ENCODE data around the gene LZIC.

Gene LZIC

DNA sequence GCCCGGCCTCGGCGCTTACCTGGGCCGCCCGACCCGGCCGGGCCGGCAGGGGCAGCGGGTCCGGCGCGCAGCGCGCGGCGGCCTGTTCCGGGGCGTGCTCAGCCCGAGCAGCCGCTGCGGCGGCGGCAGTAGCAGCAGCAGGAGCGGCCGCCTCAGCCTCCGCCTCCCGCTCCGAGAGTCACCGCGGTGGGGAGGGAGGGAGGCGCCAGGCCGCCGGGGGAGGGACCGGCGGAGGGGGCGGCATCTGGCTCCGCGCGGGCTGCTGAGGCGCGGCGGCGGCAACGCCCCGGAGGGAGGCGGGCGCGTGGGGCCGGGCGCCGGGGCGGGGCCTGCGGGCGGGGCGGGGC, 33.1 kb downstream of the LZIC start, which contains the start of gene CTNNBIP1:
Gene CTNNBIP1, minus strand, starts transcription at position 194 of the 347 bp plus-strand sequence. CDS start 38,205 bp downstream, outside the sequence.
- no peak for DNase-seq

DNA sequence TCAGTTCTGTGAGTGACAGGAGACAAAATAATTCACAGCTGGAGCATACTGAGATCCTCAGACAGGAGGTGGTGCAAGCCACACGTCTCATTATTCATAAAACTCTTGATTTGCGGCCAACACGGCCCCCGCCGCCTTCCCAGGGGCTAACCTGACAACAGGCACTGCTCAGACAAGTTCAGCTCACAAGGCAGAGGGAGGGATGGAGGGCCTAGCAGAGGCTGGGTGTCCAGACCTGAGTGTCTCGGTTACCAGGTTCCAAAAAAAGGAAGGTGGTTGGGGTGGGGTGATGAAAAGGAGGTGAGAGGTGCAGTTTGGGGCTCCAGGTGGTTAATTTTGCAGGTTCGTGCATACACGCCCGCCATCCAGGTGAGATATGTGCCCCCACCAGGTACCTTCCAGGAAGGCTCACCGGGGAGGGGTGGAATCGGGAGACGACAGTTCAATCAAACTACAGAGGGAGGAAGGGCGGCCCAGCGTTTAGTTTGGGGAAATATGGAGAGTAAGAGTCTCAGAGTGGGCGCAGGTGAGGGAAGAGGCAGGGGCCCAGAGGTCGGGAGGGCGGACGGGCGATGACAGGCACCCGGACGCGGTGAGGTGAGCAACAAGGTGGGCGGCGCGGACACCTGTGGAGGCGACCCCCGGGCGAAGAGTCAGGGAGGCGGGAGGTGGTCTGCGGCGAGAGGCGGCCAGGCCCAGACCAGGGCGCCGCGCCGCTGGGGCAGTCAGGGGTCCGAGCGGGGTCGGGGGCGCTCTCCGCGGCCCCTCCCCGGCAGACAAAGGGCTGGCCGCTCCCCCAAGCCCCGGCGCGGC, 33.8 kb downstream of the LZIC start:
- DNase-seq: no peak

DNA sequence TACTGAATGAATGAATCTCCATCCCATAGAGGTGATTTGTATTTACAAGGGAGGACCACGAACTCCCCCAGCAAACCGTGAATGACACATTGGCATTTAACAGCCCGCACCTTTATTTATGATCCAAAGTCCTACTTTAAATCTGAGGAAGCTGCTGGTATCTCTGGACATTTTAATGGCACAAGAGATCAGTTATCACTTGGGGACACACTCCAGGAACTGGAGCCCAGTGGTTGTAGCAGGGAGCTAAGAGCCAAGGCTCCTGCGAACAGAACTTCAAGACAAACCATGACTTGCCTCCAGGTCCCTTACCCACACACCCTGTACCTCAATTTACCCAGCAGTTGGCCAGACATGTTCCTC, 34.3 kb downstream of the LZIC start:
- DNase-seq: no peak

DNA sequence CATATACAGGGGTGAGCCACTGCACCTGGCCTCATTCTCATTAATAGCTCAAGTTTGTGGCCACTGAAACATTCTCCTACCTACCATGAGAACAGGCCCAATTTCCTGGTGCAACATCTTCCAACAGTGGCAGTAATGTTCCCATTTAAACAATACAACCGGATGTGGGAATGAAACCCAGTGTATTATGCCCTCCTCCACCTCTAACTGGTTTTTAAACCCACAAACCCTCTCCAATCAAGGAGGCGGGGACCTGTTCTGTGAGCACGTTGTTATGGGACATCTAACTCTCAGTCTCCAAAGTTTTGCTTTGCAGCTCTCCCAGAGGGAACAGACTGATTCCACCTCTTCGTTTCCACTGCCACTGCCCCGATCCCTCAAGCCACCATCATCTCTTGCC, 35.8 kb downstream of the LZIC start:
- DNase-seq: no peak

DNA sequence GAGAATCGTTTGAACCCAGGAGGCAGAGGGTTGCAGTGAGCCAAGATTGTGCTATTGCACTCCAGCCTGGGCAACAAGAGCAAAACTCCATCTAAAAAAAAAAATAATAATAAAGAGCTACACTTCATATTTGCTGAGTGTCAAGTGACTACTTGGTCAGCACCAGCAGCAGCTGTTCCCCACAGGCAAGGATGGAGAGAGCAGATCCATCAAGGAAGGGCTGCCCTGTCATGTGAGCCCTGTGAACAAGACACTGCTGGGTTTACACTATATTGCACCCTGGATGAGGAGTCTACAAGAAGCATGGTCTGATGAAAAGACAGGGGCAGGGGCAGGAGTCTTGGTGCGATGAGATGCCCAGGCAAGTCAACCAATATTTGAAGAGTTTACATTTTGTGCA, 36.7 kb downstream of the LZIC start:
- no peak for DNase-seq

DNA sequence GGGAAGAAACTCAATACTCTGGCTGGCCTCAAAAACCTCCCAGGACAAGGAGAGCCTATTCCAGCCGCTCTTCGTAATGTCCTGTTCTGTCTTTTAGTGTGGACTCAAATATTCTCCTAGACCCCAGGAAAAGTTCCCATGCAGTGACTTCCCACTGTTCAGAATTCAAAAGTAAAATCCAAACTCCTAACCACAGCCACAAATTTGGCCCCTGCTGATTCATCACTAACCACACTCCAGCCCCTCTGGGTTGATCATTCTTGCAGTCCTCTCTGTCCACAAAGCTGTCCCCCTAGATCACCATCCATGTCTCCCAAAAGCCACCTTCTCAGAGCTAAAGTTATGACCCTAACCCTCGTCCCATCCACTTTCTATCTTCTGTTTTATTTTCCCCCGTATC, 38.2 kb downstream of the LZIC start:
- DNase-seq: no peak

DNA sequence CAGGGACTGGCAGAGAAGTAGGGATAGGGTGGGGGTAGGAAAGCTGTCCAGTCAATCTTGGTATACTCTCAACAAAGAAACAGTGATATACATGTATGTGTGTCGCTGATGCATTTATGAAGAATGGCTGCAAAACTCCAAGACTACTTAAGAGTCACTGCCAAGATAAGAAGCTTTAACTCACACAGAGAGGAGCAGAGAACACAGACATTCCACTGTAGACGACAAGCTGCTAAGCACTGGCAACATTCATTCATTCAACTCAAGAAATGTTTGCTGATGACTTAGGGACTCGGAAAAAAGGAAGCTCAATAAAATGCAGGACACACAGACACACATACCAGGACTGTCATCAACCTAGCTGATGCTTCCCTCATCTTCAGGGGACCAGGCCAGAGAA, 38.6 kb downstream of the LZIC start:
- DNase-seq: no peak

DNA sequence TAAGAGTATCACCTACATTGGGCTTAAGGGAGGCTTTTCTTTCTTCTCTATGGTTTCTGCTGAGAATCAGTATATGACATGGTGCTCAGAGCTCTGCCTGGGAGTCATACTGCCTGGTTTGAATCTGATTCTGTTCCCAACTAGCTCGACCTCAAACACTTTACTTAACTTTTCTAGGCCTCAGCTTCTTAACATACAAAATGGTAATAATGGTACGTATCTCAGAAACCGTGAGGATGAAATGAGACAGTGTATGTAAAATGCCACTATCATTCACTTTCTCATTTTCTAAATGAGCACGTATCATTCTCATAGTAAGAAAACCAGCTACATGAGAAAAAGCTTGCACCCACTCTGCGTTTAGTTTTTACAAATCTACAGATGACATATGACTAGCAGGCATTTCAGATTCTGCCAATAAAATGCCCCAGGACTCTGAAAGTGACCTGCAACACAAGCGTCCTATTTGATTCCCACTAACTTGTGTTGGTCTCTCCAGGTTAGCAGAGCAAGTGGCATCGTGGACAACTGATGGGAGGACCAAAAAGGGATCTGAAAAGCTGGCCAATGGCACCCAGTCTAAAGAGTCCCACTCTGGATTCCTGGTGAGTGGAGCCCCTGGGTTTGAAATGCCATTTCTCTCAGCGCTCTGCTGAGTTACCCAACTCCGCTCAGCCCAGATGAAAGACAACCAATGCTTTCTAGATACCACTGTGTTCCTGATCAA, 39.2 kb downstream of the LZIC start:
- DNase-seq: no peak

DNA sequence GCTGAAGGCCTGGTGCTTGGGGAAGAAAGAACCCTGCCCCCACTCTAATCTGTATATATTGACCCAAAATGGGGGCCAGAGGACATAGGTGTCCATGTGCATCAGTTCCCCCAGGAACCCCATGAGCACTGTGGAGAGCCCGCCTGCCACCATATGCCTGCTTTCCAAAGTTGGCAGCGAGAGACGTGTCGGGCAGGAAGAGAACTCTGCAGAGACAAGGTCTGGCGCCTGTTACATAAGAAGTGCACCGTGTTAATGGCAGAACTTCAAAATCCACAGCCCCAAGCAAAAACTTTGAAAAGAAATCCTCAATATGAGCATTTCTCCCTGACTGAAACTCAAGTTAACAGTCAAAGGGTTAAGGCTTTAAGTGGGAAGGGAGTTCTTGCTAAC, 41.1 kb downstream of the LZIC start:
- DNase-seq: no peak

DNA sequence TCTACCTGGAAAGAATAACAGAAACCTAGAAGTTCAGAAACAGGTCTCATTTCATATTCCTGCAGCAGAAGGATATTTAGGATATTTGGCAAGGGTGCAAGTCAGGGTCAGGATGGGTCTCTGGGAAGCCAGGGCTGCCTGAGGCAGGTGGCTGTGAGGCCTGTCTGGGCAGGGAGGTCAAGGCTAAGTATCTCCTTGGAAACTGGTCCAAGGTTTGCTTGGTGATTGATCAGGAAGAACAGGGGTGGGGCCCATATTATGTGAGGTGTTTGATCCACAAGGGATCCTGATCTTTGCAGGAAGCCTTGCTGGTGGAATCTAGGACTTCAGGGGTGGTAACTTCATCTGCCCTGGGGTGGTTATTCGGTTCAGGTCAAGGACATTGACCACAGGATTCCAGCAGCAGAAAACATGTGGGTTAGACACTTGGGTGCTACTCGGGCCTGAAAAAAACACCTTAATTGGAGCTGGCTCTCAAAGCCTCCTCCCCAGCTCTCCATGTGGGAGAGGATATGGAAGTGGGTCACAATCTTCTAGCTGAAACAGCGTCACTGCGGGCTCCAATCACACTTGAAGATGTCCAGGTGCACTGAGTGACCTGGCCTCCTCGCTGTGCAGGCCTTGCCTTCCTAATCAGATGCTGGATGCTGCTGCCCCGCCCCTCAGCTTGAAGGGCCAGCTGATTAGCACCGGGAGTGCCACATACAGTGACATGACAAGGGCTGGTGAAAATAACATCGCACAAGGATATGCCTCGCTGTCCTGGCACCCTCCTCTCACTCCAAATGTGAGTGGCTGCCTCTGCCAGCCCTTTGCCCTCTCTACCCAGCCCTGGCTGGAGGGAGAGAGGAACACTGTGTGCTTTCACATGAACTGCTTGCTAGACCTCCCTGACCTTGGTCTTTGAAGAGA, 41.8 kb downstream of the LZIC start:
- no peak for DNase-seq

DNA sequence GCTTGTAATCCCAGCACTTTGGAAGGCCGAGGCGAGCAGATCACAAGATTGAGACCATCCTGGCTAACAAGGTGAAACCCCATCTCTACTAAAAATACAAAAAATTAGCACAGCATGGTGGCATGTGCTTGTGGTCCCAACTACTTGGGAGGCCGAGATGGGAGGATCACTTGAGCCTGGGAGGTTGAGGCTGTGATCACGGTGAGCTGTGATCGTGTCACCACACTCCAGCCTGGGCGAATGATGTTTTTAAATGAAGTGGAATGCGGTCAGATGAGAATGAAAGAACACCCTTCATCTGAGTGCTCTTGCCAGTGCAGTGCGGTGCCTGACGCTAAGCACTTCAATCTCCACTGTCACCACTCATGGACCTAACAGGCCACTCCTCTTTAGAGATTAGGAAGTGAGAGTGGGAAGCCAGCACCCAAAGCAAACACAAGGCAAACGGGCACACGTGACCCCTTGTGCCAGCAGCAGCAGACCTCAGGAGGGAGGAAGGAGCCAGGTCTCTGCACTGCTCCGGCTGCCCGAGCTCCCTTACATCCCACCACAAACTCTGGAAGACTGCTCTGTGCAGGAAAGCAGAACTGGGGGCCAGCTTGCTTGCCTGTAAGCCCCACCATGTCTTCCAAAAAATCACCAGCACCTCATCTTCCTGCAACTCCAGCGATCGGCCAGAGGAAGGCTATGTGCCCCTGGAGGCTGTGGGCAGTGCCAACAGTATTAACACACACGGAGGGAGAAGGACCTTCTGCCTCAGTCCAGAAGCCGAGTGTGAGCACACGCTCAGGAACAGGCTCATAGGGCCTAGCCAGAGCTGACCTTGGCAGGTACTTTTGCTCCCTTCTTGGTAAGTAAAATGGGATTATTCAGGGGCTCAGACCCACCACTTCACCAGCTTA, 42.8 kb downstream of the LZIC start:
- DNase-seq: no peak

DNA sequence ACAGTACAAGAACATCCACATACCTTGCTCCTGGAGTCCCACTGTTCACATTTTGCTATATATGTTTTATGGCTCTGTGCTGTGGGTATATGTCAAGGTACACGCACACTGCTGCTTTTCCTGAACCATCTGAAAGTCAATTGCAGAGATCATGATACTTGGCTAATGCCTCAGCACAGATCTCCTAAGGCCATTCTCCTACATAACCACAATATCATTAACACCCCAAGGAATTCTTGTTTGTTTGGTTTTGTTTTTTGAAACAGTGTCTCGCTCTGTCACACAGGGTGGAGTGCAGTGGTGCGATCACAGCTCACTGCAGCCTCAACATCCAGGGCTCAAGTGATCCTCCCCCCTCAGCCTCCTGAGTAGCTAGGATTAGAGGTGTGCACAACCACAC, 49.1 kb downstream of the LZIC start:
- DNase-seq: no peak

DNA sequence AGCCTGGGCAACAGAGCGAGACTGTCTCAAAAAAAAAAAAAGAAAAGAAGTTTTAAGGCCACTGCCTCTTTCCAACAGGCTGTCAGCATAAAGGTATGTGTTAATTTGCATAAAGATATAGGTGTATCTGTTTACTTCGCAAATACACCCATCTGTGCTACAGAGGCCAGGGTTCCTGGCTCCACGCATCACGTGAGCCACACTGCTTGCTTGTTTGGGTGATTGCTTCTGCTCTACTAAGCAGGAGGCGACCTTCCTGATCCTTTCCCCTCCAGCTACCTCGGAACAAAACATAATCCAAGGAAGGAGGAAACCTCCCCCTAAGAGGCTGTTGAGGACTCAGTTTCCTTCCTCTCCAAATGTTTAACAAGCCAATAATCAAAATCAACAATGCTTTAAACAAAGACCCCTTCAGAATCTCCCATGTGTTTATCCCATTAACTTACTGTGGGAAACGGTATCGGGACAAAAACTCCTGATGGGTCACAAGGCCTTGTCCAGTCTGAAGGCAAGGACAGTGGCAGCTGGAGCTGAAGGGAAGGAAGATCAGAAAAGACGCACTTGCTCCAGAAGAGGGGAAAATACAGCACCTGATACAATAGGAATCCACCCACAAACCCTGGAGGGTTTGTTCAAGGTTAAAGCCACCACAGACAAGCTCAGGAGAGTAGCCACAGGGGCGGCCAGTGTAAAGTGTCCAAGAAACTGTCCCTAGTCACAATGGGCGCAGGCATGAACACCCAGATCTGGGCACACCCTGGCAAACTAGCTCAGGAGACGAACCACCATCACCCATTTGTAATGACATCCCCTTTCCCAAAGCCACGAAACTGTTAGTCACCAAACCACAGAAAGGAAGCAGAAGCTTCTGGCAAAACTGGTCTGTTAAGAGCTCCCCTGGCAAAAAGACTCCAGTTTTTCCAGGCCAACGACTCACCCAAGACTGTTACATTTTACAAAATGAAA, 50.3 kb downstream of the LZIC start:
- no peak for DNase-seq

DNA sequence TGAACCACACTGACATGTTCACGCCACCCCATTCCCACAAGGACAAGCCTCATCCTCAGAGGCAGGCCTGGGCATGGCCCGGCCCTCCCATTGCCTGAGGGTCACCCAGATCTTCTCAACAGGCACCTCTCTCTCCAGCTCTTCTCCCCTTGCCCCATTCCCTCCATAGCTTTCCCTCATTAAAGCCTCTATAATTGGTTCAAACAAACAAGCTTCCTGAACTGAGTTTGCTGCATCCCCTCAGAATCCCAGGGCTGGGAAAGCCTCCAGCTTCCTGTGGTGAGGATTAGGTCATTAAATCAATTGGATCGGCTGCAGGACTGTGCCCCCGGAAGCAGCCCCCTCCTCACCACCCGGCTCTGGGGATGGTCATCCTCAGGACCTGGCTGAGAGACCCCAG, 52.0 kb downstream of the LZIC start:
- DNase-seq: no peak

DNA sequence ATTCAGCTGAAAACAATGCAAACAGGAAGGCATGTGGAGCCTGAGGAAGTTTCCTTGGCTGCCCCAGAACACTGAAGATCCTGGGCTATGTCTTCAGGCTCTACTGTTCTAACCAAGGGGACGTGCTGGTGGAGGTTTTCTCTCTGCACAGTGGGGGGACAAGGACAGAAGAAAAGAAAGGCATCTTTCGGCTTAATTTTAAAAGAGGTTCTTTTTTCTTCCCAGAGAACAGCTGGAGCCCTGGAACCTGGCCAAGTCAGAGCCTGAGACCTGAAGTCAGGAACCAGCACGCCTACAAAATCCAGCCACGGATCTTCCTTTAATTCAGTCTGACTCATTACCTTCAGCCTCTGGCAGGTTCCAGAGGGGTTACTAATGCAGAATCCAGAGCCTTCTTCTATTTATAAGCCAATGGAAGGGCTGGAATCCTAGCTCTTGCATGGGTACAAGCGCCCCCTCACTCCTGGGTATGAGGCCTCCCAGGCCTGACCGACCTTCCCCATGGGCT, 52.9 kb downstream of the LZIC start:
- peak; percentile 11 for DNase-seq

DNA sequence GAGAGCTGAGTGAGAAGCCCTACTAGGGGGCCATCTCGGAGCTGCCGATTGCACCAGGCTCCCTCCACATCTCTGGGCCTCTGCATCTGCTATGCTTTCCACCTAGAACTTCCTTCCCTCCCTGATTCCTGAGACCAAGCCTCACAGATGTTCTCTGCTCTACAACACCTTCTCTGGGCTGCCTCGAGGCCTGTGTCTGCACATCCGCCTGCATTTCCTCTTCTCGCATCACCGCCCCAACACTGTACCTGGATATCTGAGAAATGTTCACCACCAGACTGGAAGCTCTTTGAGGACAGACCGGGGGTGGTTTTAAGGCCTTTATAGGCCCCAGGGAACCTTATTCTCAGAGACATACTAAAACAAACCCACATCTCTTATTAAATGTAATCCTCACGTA, 53.8 kb downstream of the LZIC start:
- DNase-seq: no peak

DNA sequence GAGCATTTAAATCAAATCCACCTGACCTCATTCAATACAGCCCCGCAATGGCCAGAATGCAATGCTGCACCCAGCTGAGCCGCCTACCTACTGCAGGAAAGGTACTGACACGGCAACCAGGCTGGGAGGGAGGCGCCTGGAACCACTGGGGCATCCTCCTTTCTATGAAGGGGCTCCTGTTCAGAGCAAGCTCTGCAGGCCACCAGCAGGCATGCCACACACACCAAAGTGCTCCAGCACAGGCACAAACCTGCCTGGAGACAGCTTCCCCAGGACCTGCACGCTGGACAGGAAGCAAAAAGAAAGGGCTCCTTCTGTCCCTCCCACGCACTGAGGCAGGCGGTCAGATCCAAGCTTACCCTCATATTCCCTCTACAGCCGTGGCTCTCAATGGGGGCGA, 54.3 kb downstream of the LZIC start:
- no peak for DNase-seq

DNA sequence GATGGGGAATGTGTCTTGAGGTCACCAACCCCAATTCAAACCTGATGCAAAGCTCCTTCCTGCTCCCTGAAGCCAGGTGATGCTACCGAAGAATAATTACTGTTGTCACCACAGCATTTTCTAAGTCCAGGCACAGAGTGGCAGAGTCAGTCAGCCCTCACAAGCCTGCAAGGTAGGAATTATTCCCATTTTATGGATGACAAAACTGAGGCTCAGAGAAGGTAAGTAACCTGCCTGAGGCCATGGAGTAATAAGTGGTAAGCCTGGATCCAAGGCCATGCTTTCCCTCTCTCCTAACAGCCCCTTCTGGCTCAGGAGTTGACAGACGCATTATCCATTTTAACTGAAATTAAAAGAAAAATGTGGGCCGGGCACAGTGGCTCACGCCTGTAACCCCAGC, 56.1 kb downstream of the LZIC start:
- DNase-seq: no peak

DNA sequence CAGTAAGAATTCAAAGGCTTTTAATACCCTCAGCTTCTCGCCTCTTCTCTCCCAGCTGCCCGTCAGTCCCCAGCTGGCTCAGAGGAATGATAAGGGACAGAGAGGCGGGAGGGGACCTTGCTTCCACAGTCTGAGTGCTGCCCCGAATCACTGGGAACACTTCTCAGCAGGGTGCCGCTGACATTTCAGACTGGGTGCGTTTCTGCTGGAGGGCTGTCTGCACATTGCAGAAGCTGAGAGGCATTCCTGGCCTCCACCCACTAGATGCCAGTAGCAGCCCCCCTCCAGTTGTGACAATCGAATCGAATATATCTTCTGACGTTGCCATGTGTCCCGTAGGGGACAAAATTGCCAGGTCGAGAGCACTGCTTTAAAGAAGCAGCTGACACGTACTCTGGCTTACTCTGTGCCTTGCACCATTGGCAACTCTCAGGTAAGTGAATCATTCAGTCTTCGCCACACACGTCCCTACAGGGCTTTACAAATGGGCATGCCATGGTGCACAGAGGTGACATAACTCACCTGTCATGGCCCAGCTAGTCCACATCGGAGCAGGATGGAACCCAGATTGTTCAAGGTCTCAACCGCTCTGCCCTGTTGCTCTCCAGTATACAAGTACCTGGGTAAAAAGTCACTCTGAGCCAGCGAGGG, 57.0 kb downstream of the LZIC start:
- DNase-seq: no peak

DNA sequence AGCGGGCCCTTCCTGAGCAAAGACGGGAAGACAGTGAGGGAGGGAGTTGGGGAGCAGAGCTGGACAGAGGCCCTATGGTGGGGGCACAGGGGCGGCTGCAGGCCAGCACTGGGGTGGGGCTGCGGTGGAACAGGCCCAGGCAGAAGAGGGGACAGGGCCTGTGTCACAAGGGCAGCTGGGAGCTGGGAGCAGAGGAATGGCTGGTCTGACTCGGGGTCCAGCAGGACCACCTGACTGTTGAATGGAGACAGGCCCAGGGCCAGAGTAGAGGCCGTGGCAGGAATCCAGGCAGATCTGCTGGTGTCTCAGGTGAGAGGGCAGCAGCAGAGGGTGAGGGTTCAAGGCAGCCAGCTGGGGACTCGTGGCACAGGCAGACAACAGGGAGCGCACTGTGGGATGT, 58.4 kb downstream of the LZIC start:
- DNase-seq: no peak
